AG04450 (cell line): Measurements from ENCODE around the gene E4F1. TPM values are rescaled to one million over a fixed set of nuclear protein-coding genes. Genes with fewer than 3 reads are reported as not detected.

Experiments
- CTCF ChIA-PET: fragments of 300-600, 350-600 bp; formaldehyde crosslinking; extraction: SDS; loops from one replicate; lab custom pipeline; 2022; ENCODE audit warnings: antibody characterized with exemption, inconsistent platforms; lab: Charles Lee
- POLR2A ChIA-PET: fragments of 350-600 bp; formaldehyde crosslinking; extraction: SDS; loops from one replicate; lab custom pipeline; 2021; ENCODE audit warnings: antibody characterized with exemption, inconsistent platforms; lab: Yijun Ruan, JAX
- DNase-seq: peaks from one replicate; pipeline ENCODE4 v3.0.0-alpha.2; 2011; ENCODE audit warnings: low read depth, low spot score
- H3K27ac ChIP-seq: one replicate; pipeline ENCODE4 v1.5.1; 2012; ENCODE audit warnings: low read depth, low read length, control low read depth
- H3K27me3 ChIP-seq: one replicate; pipeline ENCODE4 v1.6.0; 2012; ENCODE audit warnings: low read length; ENCODE audit not compliant: control insufficient read depth, insufficient read depth
- H3K4me3 ChIP-seq: 2 replicates; pipeline ENCODE4 v1.5.1; 2011; ENCODE audit warnings: mild to moderate bottlenecking, low read depth, low read length, control low read depth
- H3K9me3 ChIP-seq: 2 replicates; pipeline ENCODE4 v1.5.1; 2012; ENCODE audit warnings: low read length; ENCODE audit not compliant: control insufficient read depth, insufficient read depth
- polyA plus RNA-seq: library from polyadenylated mRNA; depleted of rRNA; stranded (reverse); fragments of >200 nt; gene quantifications from 2 replicates; pipeline ENCODE4 v1.2.3, GENCODE V29; 2011
- TF ChIP-seq, protein P1 (sequence below): IDR thresholded peaks from 2 replicates; pipeline ENCODE4 v1.5.1; 2011; ENCODE audit warnings: low read depth, low read length, control low read depth, inconsistent platforms

The E4F1 gene
- polyA plus RNA-seq, 1 experiment = 8.5 TPM

DNA sequence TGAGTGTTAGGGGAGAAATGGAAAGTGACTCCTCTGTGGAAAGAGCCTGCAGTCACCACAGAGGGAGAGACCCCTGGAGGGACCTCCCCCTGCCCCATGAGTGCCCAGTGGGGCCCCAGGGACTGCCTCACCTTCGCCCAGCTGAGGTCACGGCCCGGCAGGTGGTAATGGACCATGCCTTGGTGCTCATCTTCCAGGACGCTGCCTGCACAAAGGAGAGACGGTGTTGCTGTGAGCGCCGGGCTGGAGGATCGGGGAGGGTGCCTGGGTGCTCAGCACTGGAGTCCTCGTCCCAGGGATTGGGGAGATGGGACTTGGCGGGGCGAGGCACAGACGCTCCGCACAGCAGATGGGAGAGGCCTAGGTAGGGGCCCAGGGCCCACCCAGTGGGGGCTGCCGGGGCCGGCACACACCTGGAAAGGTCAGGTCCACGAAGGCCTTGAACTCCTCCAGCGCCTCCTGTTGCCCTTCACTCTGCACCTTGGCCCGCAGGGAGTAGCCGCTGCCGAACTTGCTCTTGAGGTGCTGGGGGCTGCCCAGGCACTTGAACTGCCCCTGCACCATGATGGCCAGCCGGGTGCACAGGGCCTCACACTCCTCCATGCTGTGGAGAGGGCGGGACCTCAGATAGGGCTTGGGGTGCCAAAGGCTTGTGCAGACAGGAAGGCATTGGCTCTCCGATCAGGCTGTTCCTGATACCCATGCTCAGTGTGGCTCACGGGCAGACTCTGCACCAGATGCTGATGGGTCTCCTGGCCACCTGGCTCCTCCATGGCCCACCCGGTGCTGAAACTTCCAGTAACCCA lies 54.3 kb downstream of the E4F1 start:
- CTCF ChIA-PET = no interaction called here
- H3K27me3 ChIP-seq = peaks cover 54% of the 10 kb centered on the region

DNA sequence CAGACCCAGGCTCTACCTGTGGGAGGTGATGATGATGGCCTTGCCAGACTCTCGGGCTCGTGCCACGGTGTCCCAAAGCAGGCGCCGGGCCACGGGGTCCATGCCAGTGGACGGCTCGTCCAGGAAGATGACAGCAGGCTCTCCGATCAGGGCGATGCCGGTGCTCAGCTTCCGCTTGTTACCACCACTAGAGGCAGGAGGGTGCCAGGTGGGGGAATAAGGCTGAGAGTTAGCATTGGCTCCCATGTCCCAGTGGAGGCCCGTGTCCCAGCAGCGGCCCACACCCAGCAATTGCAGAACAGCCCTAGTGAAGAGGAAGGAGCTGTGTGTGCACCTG lies 54.8 kb downstream of the E4F1 start:
- ChIA-PET POLR2A (interaction anchor here (0.5 kb wide), 1 partner anchor 127 kb away, joined by 9 read pairs; no protein-coding TSS in a partner anchor), CTCF (no interaction called here)
- no peak overlapping the region for H3K27ac ChIP-seq
- TF ChIP-seq, protein P1, sequence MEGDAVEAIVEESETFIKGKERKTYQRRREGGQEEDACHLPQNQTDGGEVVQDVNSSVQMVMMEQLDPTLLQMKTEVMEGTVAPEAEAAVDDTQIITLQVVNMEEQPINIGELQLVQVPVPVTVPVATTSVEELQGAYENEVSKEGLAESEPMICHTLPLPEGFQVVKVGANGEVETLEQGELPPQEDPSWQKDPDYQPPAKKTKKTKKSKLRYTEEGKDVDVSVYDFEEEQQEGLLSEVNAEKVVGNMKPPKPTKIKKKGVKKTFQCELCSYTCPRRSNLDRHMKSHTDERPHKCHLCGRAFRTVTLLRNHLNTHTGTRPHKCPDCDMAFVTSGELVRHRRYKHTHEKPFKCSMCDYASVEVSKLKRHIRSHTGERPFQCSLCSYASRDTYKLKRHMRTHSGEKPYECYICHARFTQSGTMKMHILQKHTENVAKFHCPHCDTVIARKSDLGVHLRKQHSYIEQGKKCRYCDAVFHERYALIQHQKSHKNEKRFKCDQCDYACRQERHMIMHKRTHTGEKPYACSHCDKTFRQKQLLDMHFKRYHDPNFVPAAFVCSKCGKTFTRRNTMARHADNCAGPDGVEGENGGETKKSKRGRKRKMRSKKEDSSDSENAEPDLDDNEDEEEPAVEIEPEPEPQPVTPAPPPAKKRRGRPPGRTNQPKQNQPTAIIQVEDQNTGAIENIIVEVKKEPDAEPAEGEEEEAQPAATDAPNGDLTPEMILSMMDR = no peak
- no peak overlapping the region for H3K4me3 ChIP-seq
- no peaks in the 10 kb centered on the region; the same call in 1 of the 2 replicates for H3K9me3 ChIP-seq
- H3K27me3 ChIP-seq = peaks cover 57% of the 10 kb centered on the region
- DNase-seq = no peak

More for the DNA sequence above, 54.3 kb downstream of the E4F1 start:
- Histone ChIP-seq H3K4me3 (no peak overlapping the region), H3K27ac (no peak overlapping the region), H3K9me3 (no peaks in the 10 kb centered on the region; the same call in 1 of the 2 replicates)
- TF ChIP-seq, protein P1 = no peak
- POLR2A ChIA-PET = interaction anchor here (0.5 kb wide), 1 partner anchor 128 kb away, joined by 9 read pairs; no protein-coding TSS in a partner anchor
- DNase-seq = no peak

DNA sequence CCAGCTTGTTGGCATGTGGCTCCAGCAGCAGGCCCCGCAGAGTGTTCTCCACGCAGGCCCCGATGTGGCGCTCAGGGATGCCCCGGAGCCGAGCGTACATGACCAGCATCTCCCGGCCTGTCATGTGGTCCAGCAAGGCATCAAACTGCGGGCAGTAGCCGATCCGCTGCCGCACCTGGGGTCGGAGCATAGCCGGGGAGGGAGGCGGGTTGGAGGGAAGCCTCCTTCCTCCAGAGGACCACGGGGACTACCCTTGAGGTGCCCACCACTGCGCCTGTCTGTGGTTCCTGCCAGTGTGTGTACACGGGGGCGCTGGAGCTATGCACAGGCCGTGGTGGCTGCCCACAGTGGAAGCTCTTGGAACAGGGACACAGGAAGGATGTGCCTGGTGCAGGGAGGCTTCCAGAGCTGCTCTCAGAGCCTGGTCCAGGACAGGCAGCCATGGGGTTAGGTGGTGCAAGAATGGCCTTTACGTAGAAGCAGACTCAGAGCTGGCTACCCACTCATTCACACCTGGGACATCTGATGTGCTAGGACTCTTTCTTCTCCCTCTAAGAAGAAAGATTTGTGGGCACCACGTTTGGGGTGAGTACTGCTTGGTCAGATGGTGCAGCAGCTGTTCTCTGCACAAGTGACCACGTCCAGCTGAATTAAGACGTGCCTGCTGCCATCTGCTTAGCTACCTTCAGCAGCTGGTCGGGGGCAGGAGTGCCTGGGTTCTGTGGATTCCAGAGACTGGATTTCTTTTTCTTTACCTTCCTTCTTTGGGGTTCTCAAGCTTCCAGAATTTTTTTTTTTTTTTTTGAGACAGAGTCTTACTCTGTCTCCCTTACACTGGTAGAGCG lies 55.8 kb downstream of the E4F1 start:
- no peak for DNase-seq
- no peak overlapping the region for H3K27ac ChIP-seq
- CTCF ChIA-PET = interaction anchor here (0.6 kb wide), 1 partner anchor 278 kb away, joined by 6 read pairs; no protein-coding TSS in a partner anchor
- H3K27me3 ChIP-seq = peaks cover 57% of the 10 kb centered on the region
- no peak overlapping the region for H3K4me3 ChIP-seq
- H3K9me3 ChIP-seq = no peaks in the 10 kb centered on the region; the same call in 1 of the 2 replicates
- TF ChIP-seq, protein P1 = no peak
- POLR2A ChIA-PET = interaction anchor here (1.8 kb wide), 1 partner anchor 11 kb away, joined by 5 read pairs; no protein-coding TSS in a partner anchor

DNA sequence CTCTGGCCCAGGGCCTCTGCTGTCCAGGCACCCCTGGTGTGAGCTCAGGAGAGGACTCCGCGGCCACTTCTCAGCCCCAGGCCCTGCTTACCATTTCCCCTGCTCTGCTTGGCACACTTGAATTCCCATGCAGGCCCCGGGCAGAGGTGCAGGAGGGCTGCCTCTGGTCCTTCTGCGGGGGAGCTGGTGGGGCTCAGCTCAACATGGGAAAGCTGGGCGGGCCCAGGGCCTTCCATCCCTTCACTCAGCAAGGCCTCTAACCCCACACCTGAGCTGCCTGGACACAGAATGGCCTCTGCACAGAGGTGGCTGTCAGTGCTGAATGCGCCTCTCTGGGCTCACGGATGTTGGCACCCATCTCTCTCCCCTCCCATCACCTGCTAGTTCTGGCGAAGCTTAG lies 57.1 kb downstream of the E4F1 start:
- ChIA-PET CTCF (no interaction called here), POLR2A (interaction anchor here (0.5 to 1.8 kb wide), 4 partner anchors 10 to 462 kb away, joined by 3 to 7 read pairs (median 4); partner anchors contain the start of gene ECI1)
- no peak overlapping the region for H3K4me3 ChIP-seq
- TF ChIP-seq, protein P1 = no peak
- DNase-seq = no peak
- peaks cover 57% of the 10 kb centered on the region for H3K27me3 ChIP-seq
- no peaks in the 10 kb centered on the region; the same call in 1 of the 2 replicates for H3K9me3 ChIP-seq
- no peak overlapping the region for H3K27ac ChIP-seq
